NCI-H2107 treated with DMSO at 0.1 percent for 48 hours (cell line): ENCODE measurements around the gene DNAJC4.
A peak's percentile ranks its signal among the peaks of the same experiment; 100 is the strongest.
"Not testable (repeated sequence)": the region's sequence is repeated elsewhere in the genome, so short reads cannot be mapped to it uniquely, and the experiment has no call there.

Experiments used
- DNase-seq: peaks from one replicate; lab custom pipeline; 2025; ENCODE audit not compliant: unreplicated experiment; lab: John Stamatoyannopoulos, UW

DNAJC4 gene

DNA sequence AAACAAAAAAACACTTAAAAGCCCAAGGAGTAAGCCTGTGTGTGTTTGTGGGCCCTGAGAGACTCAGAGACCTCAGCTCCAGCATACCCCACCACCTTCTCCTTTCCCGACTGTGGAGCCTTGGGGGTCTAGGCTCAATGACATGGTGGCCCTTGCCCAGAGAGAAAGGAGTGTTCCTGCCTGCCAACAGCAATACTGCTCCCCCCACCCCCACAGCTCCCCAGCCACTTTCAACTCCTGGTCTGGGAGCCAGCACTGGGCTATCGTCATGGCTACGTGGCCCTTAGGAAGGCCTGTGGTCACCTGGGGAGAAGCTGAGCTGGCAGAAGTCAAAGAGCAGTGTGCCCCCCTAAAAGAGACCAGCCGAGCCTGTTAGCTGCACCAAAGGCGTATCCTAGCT lies 13.8 kb downstream of the DNAJC4 start:
- DNase-seq = no peak

DNA sequence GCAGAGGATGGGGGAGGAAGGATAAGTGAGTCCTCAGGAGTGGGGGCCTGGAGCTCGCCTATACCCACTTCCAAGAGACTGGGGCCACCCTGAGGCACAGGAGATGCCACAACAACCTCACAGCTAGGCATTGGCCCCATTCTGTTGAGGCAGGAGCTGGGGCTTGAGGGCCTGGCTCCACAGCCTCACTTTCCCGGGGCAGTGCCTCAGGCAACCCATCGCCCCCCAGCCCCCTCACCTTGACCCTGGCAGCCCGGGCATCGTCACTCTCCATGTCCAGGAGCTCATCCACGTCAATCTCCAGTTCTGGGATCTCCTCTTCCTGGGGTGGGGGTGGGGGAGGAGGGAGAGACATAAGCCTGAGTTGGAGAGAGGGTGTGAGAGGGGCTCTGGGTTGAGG lies 14.6 kb downstream of the DNAJC4 start:
- DNase-seq = no peak

DNA sequence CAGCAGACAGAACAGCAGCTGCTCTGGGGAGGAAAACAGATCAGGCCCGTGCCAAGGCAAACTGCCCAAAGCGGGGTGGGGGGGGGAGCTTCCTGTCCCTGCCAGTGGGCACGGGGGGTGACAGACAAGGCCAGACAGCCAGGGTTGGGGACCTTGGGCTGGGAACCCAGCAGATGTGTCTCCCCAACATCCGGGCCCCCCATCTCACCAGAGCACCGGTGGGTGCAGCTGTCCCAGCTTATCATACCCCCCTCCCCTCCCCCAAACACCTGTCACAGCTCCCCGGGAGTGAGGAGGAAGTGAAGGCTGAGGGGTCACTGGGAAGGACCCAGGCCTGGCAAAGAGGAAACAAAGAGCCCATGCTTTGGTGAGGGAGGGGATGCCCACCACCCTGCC lies 15.1 kb downstream of the DNAJC4 start:
- DNase-seq = no peak

DNA sequence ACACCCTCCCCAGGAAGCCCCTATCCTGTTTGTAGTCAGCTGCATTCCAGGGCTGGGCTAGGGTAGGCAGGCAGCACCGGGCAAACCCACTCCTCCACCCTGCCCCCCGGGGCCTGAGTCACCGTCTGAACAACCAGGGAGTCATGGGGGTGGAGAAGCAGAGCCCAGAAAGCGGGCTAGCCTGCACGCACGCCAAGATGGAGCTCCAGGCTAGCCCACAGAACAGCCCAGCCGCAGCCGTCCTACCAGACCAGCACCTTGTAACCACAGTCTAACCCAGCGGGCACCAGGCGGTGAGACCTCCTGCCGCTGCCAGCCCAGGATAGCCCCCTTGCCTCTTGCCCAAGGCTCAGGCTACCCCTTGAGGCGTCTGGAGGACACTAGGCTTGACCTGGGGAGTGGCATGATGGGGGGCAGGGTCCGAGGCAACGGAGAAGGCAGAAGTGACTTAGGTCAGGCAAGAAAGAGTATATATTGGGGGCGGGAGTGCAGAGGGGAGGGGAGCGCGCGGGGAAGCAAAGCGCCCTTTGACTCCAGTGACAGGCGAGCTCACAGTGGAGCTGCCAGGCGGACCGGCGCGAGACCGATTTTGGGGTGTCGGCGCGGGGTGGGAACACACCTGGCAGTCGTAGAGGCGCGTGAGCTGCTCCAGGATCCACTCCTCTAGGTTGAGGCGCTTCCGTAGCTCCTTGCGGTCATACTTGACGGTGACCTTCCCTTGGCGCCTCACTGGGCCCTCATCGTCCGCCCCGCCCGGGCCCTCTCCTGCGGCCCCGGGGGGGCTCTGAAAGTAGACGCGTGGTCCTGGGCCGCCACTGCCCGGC lies 15.7 kb downstream of the DNAJC4 start:
- DNase-seq = peak; percentile 18

DNA sequence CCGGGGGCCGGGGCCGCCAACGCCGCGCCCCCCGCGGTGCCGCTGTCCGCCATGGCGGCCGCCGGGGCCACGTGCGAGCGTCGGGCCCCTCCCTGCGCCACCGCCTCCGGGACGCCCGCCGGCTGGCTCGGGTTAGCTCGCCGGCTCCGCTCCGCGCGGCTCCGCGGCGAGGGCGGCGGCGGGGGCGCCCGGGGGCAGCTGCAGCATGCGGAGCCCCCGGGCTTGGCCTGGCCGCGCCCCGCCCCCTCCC lies 16.2 kb downstream of the DNAJC4 start:
- not testable (repeated sequence) for DNase-seq

DNA sequence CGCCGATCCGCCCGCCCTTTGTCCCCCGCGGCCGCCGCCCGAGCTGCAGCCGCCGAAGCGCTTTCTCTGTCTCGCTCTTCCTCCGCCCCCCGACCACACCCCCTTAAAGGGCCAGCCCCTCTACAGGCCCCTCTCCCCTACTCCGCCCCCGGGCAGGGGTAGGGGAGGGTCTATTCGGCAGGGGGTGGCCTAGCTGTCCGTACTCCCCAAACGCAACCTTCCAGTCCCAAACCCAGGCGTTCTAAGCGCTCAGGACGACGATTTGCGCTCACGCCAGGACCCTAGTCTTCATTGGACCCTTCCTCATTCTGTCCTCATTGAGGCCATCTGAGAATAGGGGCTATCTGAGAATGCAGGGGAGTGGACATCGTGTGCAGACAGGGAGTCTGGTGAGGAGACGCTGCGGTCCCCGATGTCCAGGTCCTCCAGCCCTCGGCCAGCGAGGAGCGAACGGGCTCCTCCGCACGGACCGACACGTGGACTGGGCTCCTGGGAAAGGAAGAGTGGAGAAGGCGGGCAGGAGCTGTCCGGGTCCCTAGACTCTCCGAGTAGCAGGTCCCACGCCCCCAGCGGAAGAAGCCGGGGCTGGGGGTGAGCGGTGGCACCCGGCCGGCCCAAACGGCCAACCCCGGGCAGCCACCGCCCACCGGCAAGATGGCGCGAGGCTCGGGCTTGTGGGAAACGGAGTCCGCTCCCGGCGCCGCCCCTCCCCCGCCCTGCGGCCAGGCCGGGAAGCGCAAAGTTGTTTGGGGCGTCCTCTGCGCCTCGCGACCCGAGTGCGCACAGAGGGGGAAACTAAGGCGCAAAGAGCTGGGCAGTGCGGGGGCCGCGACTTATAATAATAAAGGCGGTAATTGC lies 16.8 kb downstream of the DNAJC4 start, which contains the start of gene PPP1R14B:
Gene PPP1R14B, minus strand, starts transcription at position 73 of the 858 bp plus-strand sequence. CDS start 270 bp downstream, outside the sequence.
- peak; percentile 50 for DNase-seq

DNA sequence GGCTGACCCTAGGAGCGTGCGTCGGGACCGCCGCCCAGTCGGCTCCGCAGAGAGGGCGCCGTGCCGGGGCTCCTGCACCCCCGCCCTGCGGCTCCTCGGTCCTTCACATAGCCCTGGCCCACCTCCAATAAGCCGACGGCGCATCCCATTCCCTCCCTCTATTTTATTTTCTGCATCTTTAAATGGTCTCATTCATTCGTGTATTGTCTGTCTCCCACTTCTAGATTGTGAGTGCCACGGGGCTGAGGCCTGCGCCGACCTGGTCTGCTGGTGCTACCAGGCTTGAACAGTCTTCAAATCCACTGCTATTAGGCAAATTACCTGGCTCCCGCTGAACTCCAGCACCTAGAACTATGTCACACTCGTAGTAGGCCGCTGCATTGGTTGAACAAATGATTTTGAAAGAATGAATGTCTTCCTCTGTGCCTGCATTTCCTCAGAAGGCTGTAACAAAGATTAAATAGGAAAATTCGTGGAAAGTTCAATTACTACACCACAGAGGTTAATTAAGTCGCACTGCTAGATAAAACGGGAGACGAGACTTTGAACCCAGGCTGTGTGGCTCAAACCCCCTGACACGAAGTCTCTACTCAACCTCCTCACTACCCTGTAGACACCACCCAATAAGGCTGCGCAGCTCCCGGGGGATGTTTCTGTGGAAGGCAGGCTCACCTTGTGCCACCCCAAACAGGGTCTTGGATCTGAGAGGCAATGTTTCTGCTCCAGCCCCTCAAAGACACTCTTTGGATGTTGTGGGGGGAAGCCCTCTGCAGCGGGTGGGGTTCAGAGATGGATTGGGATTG lies 17.6 kb downstream of the DNAJC4 start:
- no peak for DNase-seq

DNA sequence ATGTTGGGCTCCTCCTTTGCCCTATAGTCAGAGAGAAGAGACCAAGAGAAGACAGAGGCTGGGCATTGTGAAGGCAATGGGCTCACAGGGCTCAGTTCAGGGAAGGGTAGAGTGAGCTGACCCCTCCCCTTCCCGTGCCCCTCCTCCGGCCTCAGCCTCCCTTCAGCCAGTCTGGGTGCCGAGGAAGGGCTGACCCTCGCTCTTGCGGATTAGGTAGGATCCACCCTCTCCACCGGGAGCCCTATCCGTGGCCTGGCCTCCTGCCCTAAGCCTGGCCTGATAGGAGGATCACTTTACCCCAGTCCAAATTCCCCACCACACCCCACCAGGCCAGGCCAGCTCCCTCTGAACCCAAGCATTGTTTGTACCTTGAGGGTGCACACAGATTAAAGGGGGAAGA lies 18.2 kb downstream of the DNAJC4 start:
- no peak for DNase-seq

DNA sequence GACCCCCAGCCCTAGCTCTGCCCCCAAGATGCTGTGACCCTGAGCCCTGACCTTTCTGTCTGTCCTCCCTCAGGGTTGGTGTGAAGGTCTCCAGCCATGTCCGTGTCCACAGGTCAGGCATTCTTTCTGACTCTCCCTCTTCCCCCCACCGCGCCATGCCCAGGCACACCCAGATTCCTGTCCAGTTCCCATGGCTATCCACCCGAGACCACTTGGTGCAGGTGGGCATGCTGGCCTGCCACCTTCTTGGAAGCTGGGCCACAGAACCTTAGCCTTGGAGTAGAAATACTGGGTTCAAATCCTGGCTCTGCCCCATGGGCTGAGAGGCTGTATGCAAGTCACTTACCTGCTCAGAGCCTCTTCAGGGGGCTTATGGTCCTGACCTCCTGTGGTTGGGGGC lies 18.7 kb downstream of the DNAJC4 start:
- no peak for DNase-seq

DNA sequence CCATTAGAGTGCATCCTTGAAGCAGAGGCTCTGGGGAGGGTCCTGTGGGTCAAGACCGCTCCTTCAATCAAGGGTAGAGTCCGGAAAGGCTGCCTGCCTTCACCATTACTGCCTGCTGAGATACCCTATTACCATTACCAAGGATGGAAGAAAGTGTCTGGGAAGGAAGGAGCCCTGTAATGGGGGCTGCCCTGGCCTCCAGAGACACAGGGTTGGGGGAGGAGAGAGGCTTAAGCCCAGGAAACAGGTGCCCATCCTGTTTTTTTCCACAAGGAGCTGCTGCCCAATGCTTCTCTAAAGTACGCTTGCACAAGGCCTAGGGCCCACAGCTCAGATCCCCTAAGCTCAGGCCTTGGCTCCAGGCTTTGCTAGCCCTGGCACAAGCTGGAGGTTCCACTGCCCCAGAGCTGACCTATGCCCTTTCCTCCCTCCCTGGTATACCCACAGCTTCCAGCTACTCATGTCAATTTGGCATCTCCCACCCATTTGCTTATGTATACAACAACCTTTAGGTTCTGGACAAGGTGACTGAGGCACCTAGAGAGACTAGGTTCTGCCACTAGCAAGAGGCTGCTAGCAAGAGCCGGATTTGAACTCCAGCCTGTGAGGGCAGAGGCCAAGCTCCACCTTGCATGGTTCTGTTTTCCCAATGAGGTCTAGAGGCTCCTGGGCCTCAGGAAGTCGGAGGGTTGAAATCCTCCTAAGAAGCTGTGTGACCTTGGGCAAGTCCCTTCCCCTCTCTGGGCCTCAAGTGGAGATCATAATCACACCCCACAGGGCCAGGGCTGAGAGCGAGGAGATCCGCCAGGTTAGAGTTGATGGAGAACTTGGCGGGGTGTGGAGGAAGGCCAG lies 19.4 kb downstream of the DNAJC4 start:
- DNase-seq = no peak

DNA sequence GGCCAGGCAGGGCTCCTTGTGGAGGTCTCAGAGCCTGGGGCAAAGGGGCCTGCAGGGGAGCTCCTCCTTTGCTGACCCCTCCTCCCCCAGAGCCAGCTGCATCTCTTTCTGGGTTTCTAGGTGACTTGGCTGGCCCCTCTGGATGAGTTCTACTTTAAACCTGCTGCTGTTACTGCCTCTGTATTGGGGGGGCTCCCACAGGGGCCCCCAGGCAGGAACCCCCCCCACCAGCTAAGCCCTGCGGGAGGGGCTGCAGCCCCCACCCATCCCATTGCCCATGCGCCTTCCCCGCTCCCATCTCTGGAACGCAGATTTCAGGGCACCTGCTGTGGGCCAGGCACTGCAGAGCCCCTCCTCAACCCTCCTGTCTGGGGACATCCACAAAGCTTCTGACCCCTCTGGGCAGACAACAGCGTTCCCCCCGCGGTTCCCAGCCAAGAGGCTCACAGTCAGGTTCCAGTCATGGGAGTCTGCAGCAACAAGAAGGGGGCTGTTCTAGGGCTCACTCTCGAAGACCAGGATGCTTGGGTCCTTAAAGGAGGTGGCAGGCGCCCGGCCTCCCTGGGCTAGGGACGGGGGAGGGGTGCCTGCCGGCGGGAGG lies 20.2 kb downstream of the DNAJC4 start:
- DNase-seq = no peak

DNA sequence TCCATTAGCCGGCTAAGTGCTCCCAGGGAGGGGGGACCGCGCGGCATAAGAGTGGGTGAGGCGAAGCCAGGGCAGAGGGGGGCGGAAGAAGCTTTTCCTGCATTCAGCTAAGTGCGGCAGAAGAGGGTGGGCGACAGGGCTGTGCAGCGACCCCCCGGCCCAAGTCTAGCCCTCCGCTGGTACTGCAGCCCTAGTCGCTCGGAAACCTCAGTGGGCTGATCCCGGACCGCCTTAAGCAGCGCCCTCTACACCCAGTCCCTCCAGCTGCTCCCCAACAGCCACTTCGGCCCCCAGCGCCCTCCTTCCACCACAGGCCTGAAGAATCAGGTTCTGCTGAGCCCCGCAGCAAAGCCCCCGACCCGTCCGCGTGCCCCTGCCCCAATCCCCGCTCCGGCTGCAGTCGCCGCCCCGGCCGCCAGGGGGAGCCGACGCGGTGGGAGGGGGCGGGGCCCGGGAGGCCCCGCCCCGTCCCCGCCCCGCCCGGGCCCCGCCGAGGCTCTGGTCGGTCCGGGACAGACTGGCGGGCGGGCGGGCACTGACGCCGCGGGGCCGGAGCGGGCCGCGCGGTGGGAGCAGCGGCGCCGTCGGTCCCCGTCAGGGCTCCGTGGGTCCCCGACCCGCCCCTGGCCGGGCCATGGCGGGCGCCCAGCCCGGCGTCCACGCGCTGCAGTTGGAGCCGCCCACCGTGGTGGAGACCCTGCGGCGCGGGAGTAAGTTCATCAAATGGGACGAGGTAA lies 20.8 kb downstream of the DNAJC4 start, which contains the start of gene PLCB3:
Gene PLCB3, plus strand, starts transcription at position 515 of the 737 bp plus-strand sequence. Its CDS starts 120 bp downstream, at position 635.
- DNase-seq = no peak

DNA sequence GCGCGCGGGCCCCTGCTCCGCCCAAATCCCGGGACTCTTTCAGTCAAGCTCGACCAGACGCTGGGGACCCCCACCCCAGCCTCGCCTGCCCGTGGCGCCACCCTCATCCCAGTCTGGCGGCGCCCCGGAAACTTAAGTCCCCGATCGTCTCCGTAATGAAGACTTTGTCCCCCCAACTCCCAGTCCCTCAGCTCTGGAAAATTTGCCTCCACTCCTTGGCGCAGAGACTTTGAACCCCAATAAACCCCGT lies 21.3 kb downstream of the DNAJC4 start:
- no peak for DNase-seq

DNA sequence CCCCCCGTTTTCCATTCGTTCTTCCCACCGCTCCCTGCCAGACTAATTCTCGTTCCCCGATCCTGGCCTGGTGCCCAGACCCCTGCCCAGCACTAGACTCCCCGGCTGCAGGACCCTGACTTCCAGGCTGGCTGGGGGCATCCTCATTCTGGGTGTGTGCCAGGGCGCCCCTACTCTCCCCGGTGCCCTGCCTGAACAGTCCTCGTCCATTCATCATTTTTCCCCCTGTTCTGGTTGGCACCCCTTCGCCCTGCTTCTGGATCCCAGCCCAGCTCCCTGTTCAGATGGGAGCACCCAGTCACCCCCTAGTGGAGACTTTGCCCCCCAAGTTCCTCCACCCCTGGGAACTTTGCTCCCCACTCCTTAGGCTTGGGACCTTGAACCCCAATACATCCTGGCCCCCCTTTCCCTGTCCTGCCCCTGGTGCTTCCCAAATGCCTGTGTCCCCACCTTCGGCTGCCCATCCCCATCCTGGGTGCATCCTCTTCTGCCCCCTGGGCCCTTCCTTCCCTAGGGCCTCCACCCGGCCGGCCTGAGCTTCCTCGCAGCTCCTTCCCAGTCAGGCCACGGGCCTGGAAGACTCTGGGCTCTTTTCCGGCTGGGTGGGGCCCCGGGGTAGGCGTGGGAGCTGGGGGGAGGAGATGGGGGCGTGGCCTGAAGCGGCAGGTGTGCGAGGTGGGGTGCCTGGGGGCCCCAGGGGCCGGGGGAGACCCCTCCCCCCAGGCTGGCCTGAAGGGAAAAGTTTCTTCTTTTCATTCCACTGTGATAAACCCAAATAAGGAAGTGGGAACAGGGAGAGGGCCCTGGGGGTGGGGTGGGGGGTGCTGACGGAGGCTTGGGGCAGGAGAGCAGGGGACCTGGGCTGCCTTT lies 21.9 kb downstream of the DNAJC4 start:
- no peak for DNase-seq

DNA sequence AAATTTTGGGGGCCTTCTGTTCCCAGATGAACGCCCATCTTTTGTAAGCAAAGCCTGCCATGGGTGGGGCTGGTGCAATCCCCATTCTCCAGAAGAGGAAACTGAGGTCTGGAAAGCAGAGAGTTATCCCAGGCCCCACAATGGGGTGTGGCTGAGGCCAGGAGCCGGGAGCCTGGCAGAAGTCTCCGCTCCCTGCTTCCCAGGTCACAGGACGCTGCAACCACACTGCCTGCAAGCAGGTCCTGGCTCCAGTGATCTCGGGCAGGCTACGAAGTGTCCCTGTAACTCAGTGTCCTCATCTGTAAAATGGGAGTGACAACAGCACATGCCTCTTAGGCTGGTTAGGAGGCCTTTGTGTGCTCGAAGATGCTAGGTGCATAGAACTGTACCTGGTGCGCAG lies 22.7 kb downstream of the DNAJC4 start:
- DNase-seq = no peak

DNA sequence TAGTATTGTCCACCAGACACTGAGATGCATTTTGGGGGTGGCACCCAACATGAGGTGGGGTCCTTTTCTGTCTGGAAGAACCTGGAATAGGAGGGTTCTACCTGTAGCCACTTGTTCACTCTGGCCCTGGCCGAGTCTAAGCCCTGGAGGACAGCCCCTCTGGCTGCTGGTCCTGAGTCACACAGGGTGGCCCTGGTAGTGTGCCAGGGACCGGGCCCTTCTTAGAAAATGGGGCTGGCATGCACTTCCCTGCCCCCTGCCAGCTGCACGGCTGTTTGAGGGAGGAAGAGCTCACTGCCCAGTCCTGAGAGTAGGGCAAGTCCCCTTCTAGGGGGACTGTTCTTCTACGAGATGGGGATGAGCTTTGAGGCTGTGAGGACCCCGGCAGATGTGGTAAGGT lies 23.1 kb downstream of the DNAJC4 start:
- no peak for DNase-seq

DNA sequence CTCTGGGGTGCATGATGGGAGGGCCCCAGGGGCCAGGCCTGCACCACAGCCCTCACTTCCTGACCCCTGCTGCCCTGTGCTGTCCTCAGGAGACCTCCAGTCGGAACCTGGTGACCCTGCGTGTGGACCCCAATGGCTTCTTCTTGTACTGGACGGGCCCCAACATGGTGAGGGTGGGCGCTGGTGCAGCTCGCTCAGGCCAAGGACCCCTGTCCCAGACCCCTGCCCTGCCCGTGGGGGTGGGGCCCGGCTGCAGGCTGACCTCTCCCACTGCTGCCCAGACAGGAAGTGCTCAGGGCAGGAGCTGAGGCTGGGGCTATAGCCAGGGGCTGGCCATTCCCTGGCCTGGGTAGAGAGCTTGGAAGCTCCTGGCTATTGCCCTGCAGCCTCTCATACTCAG lies 24.0 kb downstream of the DNAJC4 start:
- no peak for DNase-seq

DNA sequence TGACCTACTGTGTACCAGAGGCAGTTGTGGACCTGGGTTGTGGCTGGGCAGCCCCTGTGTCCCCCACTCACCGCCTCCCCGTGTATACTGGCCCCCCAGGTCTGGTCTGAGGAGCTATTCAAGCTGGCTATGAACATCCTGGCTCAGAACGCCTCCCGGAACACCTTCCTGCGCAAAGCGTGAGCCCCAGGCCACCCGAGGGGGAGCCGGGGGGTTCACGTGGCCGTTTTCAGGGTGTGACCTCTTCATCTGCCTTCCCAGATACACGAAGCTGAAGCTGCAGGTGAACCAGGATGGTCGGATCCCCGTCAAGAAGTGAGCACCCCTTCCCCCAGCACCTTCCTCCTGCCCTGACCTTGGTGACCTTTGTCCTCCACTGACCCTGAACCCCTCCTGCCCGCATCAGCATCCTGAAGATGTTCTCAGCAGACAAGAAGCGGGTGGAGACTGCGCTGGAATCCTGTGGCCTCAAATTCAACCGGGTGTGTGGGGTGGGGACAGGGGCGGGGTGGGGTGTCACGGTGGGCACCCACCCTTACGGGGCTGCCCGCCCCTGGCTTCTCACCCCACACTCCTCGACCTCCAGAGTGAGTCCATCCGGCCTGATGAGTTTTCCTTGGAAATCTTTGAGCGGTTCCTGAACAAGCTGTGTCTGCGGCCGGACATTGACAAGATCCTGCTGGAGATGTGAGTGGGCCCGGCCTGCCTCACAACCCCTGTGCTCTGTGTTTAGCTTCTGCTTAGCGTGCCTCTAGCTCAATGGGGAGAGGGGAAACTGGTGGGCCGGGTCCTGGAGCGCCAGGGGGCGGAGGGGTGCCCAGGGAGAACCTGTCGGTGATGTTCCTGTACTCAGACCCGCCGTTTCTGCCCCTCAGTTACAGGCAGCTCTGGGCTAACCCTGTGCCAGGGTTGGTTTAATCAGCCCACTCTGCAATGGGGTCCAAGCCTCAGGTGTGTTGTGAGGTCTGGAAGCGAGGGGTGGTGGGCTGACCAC lies 25.1 kb downstream of the DNAJC4 start:
- no peak for DNase-seq
